SK-N-SH (cell line): ENCODE results near the gene ANO2.

Experiments
- CTCF ChIP-seq: fragments of 200-600 bp; sonication (generic); IDR thresholded peaks from 2 replicates; pipeline ENCODE4 v1.6.1; 2017; ENCODE audit warnings: antibody characterized with exemption, mild to moderate bottlenecking, moderate library complexity
- EP300 ChIP-seq, 2 experiments: IDR thresholded peaks; 2 replicates each; pipeline versions ENCODE4 v1.4.0 to v1.6.1; 2012; ENCODE audit warnings: borderline replicate concordance in 1 of 2, low read depth in 1 of 2, low read length in 1 of 2
- GABPA ChIP-seq: IDR thresholded peaks from 2 replicates; pipeline ENCODE4 v1.4.0; 2012; ENCODE audit warnings: low read depth, mild to moderate bottlenecking

- TF ChIP-seq CTCF: no peak
- no peak for TF ChIP-seq GABPA
- TF ChIP-seq EP300 (IDR thresholded peaks at IDR 0.05; ENCODE audit: borderline replicate concordance in 1 of 2, low read depth in 1 of 2, low read length in 1 of 2): no peak
Measured at GRCh38 chr12:5884866-5885265, 60.2 kb downstream of the ANO2 start.
